Activated effector memory CD4-positive, alpha-beta T cell treated with anti-CD3 and anti-CD28 coated beads, Interleukin-2, amount 50 U/mL, for 16 hours (primary cell): ENCODE measurements around the gene MYH7.
"Not testable (repeated sequence)": the region's sequence is repeated elsewhere in the genome, so short reads cannot be mapped to it uniquely, and the experiment has no call there.

ENCODE experiments used
- DNase-seq: peaks from one replicate; pipeline ENCODE4 v3.0.0-alpha.2; 2020

Gene MYH7

GRCh38 chr14:23406725-23407355, 28.6 kb downstream of the MYH7 start:
- DNase-seq, result no peak

GRCh38 chr14:23406244-23406643, 29.2 kb downstream of the MYH7 start:
- no peak for DNase-seq

- no peak for DNase-seq
These were observed 29.9 kb downstream of the MYH7 start for GRCh38 chr14:23405516-23406025.

GRCh38 chr14:23405096-23405495, 30.4 kb downstream of the MYH7 start:
- DNase-seq, result no peak

GRCh38 chr14:23404331-23404900, 31.0 kb downstream of the MYH7 start:
- DNase-seq, result no peak

GRCh38 chr14:23403908-23404307, 31.6 kb downstream of the MYH7 start:
- no peak for DNase-seq

- DNase-seq, result no peak
These were observed 32.4 kb downstream of the MYH7 start for GRCh38 chr14:23403139-23403438.

- no peak for DNase-seq
These were observed 32.9 kb downstream of the MYH7 start for GRCh38 chr14:23402296-23403138.

GRCh38 chr14:23401291-23401690, 34.2 kb downstream of the MYH7 start:
- DNase-seq, result no peak

- DNase-seq, result not testable (repeated sequence)
These were observed 34.8 kb downstream of the MYH7 start for GRCh38 chr14:23400496-23401149.

GRCh38 chr14:23399591-23399990, 35.9 kb downstream of the MYH7 start:
- no peak for DNase-seq

GRCh38 chr14:23399136-23399535, 36.3 kb downstream of the MYH7 start:
- no peak for DNase-seq

- DNase-seq, result no peak
These were observed 37.1 kb downstream of the MYH7 start for GRCh38 chr14:23398348-23398747.

- DNase-seq, result no peak
These were observed 38.6 kb downstream of the MYH7 start for GRCh38 chr14:23396781-23397407.

- DNase-seq, result no peak
These were observed 39.3 kb downstream of the MYH7 start for GRCh38 chr14:23396126-23396525.

GRCh38 chr14:23392613-23393012, 42.8 kb downstream of the MYH7 start:
- DNase-seq, result no peak

GRCh38 chr14:23389871-23390270, 45.6 kb downstream of the MYH7 start:
- DNase-seq, result not testable (repeated sequence)

GRCh38 chr14:23389396-23389795, 46.1 kb downstream of the MYH7 start:
- no peak for DNase-seq

- no peak for DNase-seq
These were observed 46.5 kb downstream of the MYH7 start for GRCh38 chr14:23388996-23389395.

- DNase-seq, result no peak
These were observed 47.3 kb downstream of the MYH7 start for GRCh38 chr14:23387916-23388882.

GRCh38 chr14:23386999-23387398, 48.5 kb downstream of the MYH7 start:
- DNase-seq, result no peak

GRCh38 chr14:23386266-23386657, 49.2 kb downstream of the MYH7 start:
- DNase-seq, result not testable (repeated sequence)
